ENCODE results near the gene ZNF322.

GRCh38 chr6:26624557-26624956 lies 35.0 kb downstream of the ZNF322 start:
- no peak for TF ChIP-seq POLR2A (IDR thresholded peaks at IDR 0.05; ENCODE audit: low read length)
- no peak for TF ChIP-seq GATA1 (IDR thresholded peaks at IDR 0.05; ENCODE audit: low read depth, low read length)

Data from erythroblast (primary cell).